ENCODE results near the gene TRDN.

DNA sequence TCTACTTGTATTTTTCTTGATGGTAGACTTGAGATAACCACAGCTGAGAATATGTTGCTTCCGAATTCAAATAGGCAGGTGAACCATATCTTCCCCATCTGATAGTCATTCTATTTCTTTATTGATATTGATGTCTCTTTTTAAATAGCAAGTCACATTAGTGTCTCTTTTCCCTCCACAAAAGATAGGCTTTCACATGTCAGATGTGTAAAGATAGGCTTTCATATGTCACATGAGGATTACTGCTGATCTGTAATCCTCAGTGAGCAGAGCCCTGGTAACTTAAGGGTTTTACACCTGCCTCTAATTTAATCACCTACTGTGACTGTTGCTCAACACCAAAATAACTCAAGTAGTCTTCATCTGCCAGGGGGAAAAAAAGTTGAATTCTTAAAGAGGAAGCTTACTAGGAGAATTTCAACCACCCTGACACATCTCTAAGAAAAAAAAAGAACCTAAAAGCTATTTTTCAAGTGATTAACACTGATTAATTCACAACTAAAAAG lies 45.3 kb upstream of the TRDN start:
- TF ChIP-seq EZH2 (IDR thresholded peaks at IDR 0.05; ENCODE audit: borderline replicate concordance, insufficient read depth, low read length, poor library complexity, severe bottlenecking) (no peak), RAD21 (conservative IDR thresholded peaks at IDR 0.05) (no peak), EP300 (conservative IDR thresholded peaks at IDR 0.05; ENCODE audit: poor library complexity, severe bottlenecking) (peak; percentile 69)
- TF ChIP-seq, protein P1, sequence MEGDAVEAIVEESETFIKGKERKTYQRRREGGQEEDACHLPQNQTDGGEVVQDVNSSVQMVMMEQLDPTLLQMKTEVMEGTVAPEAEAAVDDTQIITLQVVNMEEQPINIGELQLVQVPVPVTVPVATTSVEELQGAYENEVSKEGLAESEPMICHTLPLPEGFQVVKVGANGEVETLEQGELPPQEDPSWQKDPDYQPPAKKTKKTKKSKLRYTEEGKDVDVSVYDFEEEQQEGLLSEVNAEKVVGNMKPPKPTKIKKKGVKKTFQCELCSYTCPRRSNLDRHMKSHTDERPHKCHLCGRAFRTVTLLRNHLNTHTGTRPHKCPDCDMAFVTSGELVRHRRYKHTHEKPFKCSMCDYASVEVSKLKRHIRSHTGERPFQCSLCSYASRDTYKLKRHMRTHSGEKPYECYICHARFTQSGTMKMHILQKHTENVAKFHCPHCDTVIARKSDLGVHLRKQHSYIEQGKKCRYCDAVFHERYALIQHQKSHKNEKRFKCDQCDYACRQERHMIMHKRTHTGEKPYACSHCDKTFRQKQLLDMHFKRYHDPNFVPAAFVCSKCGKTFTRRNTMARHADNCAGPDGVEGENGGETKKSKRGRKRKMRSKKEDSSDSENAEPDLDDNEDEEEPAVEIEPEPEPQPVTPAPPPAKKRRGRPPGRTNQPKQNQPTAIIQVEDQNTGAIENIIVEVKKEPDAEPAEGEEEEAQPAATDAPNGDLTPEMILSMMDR (IDR thresholded peaks at IDR 0.05; ENCODE audit: poor library complexity, severe bottlenecking): no peak
